D341Med (cell line): ENCODE results near the gene CDH13.

ENCODE experiments used
- DNase-seq: peaks from one replicate; pipeline ENCODE4 v3.0.0; 2012; ENCODE audit warnings: low spot score

CDH13 gene

GRCh38 chr16:83439412-83439811 lies 812.6 kb downstream of the CDH13 start:
- no peak for DNase-seq

- DNase-seq, result no peak
Observed at GRCh38 chr16:83441517-83441916, 814.7 kb downstream of the CDH13 start.

- no peak for DNase-seq
Observed at GRCh38 chr16:83443972-83444371, 817.2 kb downstream of the CDH13 start.

- no peak for DNase-seq
Observed at GRCh38 chr16:83447560-83447959, 820.8 kb downstream of the CDH13 start.

GRCh38 chr16:83449861-83450260 lies 823.1 kb downstream of the CDH13 start:
- DNase-seq, result no peak

- DNase-seq, result no peak
Observed at GRCh38 chr16:83453977-83454376, 827.2 kb downstream of the CDH13 start.

- no peak for DNase-seq
Observed at GRCh38 chr16:83455716-83456115, 828.9 kb downstream of the CDH13 start.

- DNase-seq, result no peak
Observed at GRCh38 chr16:83456934-83457333, 830.2 kb downstream of the CDH13 start.

- DNase-seq, result no peak
Observed at GRCh38 chr16:83458612-83459011, 831.8 kb downstream of the CDH13 start.

GRCh38 chr16:83464991-83465390 lies 838.2 kb downstream of the CDH13 start:
- no peak for DNase-seq

- DNase-seq, result no peak
Observed at GRCh38 chr16:83470416-83470815, 843.6 kb downstream of the CDH13 start.

- no peak for DNase-seq
Observed at GRCh38 chr16:83472776-83473501, 846.2 kb downstream of the CDH13 start.

GRCh38 chr16:83473926-83474650 lies 847.3 kb downstream of the CDH13 start:
- DNase-seq, result no peak

GRCh38 chr16:83475108-83475507 lies 848.3 kb downstream of the CDH13 start:
- no peak for DNase-seq

- no peak for DNase-seq
Observed at GRCh38 chr16:83481589-83481988, 854.8 kb downstream of the CDH13 start.

GRCh38 chr16:83482545-83483162 lies 855.9 kb downstream of the CDH13 start:
- no peak for DNase-seq

GRCh38 chr16:83490073-83490472 lies 863.3 kb downstream of the CDH13 start:
- no peak for DNase-seq

GRCh38 chr16:83494459-83494858 lies 867.7 kb downstream of the CDH13 start:
- DNase-seq, result no peak

- DNase-seq, result no peak
Observed at GRCh38 chr16:83501481-83501880, 874.7 kb downstream of the CDH13 start.

- DNase-seq, result no peak
Observed at GRCh38 chr16:83508295-83508694, 881.5 kb downstream of the CDH13 start.

- no peak for DNase-seq
Observed at GRCh38 chr16:83509316-83509715, 882.5 kb downstream of the CDH13 start.

GRCh38 chr16:83510906-83511305 lies 884.1 kb downstream of the CDH13 start:
- no peak for DNase-seq
